ENCODE measurements around the gene INTS6L.
"Not testable (repeated sequence)": the region's sequence is repeated elsewhere in the genome, so short reads cannot be mapped to it uniquely, and the experiment has no call there.

INTS6L gene

GRCh38 chrX:135624408-135625204 is 104.1 kb downstream of the INTS6L start:
- DNase-seq, result not testable (repeated sequence)

DNA sequence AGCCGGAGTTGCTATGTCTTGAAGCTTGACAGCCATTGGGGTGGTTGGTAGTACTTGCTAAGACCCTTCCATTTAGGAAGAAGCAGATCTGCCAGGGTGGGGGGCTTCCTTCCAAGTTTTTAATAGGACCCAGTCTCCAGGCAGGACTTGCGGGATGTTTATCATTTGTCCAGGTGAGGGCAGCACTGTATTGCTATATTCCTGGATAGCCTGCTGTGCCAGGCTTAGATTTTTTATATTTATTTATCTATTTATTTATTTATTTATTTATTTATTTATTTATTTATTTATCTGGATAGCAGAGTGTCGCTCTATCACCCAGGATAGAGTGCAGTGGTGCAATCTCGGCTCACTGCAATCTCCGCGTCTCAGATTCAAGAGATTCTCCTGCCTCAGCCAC is 105.5 kb downstream of the INTS6L start:
- DNase-seq, result no peak

GRCh38 chrX:135629342-135629741 is 108.9 kb downstream of the INTS6L start:
- no peak for DNase-seq
